Suppressor macrophage treated with lipopolysaccharide for 1 hour (primary cell): Measurements from ENCODE around the gene DAAM2.

Experiments
- DNase-seq, 3 donors: peaks; one replicate each; pipeline ENCODE4 v3.0.0-alpha.2; 2020 to 2022

The DAAM2 gene

DNA sequence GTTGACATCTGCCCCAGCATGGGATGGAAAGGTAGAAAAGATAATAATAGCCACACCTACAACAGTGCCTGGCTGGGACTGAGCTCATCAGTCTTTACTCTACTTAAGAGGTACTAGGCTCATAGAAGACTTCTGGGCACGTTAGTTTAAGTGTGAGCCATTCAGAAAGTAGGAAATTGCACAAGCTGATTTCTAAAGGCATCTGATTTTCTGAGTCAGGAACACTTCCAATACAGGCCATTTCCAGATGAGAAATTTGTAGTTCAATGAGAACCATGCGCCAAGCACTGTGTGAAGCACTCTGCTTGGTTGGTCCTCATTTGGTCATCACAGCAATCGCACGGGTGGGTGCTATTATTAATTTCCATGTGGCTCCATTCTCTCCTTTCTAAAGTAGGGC, 99.8 kb downstream of the DAAM2 start:
- DNase-seq: no peak

DNA sequence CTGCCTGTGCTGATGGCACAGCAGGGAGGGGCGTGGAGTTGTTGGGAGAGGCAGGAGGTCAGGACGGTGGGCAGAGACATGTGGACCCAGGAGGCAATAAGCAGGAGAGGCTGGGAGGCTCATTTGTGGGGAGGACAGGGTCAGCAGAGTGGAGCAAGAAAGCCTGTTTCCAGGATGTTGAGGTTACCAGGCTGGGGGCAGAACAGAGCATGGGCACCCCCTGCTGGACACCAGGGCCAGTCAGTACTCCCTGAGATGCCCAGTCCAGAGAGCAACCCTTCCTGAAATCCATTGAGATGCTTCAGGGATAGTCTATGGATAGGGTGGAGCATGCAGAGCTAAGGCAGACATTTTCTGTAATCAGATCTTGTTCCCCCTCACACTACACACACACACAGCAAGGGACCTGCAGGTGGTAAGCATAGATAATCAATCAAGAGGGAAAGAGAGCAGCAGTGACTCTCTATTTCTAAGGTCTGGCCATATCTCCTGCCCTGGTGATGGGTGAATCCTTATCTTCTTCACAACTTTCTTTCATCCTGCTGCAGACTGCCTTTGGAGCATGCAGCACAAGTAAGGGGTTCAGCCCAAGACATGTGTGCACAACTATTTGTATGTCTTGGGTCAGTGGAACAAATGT, 100.4 kb downstream of the DAAM2 start:
- peak; percentile 38 to 59 (median 48) for DNase-seq

DNA sequence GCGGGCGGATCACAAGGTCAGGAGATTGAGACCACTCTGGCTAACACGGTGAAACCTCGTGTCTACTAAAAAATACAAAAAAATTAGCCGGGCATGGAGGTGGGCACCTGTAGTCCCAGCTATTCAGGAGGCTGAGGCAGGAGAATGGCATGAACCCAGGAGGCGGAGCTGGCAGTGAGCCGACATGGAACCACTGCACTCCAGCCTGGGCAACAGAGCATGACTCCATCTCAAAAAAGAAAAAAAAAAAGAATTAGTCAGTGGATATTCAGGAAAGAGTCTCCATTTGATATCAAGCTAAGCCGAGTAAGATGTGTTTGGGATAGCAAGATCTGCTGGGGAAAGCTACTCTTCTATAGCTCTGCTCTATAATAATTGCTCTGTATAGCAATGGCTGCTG, 101.1 kb downstream of the DAAM2 start:
- no peak for DNase-seq

DNA sequence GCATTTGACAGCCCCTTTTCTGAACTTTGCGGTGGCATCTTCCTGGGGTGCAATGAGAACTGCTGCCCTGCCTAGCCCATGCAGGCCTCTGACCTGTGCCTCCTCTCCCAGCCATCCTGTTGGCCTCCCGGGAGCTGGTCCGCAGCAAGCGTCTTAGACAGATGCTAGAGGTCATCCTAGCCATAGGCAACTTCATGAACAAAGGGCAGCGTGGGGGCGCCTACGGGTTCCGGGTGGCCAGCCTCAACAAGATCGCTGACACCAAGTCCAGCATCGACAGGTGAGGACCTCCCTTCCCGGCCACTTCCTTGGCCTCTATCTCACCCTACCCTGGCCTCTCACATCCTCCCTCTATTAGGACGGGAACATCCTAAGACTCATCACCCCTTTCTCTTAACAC, 104.5 kb downstream of the DAAM2 start:
- DNase-seq: no peak

DNA sequence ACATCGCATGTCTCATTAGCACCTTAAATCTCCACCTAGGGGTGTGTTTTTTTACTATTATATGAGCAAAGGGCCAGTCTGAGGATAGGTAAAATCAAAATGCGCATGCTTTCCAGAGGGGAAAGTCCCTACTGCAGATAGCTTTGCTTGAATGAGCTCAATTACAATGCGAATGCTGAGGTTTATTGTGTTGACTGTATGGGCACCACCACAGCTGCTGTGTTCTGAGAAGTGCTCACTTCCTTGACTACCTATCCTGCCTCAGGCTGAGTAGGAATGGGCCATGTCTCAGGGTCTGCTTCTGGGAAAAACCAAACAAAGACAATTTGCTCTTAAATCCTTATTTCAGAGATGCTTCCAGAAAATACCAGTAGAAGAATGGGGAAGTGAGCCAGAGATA, 105.5 kb downstream of the DAAM2 start:
- DNase-seq: no peak

DNA sequence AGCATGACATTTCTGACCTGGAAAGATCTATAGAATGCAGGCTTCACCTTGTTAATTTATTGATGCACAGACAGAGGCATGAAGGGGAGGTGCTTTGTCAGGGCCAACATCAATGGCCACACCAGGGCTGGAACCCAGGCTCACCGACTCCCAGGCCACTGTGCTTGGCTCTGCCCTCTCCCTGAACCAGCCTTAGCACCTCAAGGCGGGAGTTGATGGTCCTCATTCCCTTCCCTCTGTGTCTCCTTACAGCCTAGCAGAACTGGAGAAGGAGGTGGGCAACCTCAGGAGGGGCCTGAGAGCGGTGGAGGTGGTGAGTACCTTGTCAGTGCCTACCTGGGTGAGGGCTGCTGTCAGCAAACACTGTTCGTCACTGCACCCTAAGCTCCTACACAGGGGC, 106.4 kb downstream of the DAAM2 start:
- no peak for DNase-seq

DNA sequence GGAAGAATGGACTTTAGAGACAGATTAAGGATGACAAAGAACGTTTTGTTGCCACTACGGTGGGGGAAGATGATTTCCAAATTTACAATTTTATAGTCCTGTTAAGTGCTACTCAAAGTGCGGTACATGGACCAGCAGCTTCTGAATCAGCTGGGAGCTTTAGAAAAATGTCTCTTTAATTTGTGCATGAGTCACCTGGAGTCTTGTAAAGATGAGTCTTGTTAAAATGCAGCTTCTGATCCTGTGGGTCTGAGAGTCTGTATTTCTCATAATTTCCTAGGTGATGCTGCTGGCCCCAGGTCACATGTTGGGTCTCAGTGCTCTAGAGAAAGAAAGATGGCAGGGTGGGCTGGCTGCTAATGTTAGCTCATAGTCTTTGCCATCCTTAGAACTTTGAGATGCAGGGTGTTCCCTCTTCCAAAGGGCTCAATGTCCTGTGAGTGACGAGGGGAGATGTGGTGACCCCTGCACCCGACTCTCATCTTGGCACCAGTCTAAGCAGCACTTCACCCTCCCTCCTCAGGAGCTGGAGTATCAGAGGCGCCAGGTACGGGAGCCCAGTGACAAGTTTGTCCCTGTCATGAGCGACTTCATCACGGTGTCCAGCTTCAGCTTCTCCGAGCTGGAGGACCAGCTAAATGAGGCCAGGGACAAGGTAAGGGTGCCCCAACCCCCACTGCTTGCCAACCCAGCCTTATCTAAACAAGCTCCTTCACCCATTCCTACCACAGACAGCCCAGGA, 107.5 kb downstream of the DAAM2 start:
- DNase-seq: no peak

DNA sequence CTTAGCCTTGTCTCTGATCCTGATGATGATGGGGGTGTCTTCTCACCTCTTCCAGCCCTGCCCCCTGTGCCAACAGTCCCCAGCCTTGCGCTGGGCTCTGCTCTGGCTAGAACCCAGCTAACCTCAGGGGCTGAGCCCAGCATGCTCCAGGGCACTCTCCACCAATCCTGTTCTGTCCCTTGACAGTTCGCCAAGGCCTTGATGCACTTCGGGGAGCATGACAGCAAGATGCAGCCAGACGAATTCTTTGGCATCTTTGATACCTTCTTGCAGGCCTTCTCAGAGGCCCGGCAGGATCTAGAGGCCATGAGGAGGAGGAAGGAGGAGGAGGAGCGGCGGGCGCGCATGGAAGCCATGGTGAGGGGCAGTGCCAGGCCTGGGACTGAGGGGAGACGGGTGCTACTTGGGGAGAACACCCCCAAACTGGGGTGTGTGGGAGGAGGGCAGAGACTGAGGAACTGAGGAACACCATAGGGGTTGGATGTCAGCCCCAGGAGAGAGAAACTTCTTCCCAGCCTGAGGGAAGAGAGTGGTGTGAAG, 109.0 kb downstream of the DAAM2 start:
- DNase-seq: no peak

DNA sequence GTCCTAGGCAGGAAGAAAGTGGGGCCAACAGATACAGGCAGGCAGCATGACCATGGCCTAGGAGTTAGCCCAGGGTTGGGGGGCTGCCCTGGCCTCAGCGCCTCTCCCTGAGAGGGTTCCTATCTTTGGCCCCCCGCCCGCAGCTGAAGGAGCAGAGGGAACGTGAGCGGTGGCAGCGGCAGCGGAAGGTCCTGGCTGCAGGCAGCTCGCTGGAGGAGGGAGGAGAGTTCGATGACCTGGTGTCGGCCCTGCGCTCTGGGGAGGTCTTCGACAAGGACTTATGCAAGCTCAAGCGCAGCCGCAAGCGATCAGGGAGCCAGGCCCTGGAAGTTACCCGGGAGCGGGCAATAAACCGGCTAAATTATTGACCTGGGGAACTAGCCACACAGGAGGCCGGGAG, 109.5 kb downstream of the DAAM2 start:
- no peak for DNase-seq

DNA sequence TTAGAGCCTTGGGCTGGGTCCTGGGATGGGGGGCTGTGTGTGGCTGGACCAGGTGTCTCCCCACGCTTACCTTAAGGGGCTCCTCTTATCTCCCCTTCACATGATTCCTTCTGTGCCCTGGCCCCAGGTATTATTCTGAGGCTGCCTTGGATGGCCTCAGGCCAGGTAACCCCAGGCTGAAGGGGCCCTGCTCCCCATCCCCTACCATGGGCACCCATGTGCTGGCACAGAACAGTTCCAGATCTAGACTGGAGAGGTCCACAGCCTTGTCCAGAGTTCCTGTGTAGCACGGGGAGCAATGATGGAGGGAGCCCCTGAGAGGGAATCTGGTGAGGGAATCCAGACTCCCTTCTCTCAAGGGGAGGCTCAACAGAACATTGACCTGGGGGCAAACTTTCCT, 110.0 kb downstream of the DAAM2 start:
- no peak for DNase-seq

DNA sequence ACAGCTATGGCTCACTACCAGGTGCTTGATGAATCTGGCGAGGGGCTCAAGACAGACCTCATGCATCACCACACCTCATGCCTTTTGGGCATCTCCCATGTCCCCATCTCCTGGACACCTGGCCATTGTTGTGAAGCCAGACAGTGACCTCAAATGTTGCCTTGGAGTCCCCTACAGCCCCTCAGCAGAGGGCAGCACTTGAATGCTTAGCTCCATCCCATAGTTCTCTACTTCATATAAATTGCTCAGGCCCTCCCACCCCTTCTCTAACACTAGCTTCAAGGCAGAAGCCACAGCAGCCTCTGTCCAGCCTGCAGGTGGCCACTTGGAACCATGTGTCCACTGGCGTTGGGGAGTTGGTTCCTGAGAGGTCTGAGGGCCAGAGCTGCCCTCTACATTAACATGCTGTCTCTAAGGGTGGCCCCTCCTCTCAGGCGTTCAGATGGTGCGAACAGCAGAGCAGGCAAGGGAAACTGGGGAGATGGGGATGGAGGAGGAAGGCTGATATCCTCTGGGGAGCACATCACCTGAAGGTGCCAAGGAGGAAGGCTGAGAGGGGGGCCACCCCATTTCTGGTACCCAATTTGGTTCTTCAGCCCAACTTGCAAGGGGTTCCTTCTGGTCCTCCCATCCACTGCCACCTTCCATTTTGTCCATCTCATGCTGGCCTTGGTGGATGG, 110.8 kb downstream of the DAAM2 start:
- DNase-seq: no peak

DNA sequence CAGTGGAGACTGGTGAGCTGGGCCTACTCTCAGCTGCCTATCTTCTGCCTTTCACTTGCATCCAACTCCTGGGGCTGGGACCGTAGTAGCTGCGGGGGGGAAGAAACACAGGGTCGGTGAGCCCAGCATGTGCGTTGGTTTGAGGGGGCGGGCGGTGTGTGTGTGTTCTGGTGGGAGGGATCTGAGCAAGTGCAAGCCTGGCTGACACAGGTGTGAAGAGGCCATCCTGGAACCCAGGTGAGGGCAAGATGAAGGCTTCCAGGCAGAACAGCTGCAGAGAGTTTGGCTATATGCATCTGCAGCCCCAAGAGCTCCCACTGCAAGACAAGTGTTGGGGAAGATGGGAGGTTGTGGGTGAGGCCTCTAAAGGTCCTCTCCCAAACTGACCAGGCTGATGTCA, 111.5 kb downstream of the DAAM2 start:
- DNase-seq: no peak

DNA sequence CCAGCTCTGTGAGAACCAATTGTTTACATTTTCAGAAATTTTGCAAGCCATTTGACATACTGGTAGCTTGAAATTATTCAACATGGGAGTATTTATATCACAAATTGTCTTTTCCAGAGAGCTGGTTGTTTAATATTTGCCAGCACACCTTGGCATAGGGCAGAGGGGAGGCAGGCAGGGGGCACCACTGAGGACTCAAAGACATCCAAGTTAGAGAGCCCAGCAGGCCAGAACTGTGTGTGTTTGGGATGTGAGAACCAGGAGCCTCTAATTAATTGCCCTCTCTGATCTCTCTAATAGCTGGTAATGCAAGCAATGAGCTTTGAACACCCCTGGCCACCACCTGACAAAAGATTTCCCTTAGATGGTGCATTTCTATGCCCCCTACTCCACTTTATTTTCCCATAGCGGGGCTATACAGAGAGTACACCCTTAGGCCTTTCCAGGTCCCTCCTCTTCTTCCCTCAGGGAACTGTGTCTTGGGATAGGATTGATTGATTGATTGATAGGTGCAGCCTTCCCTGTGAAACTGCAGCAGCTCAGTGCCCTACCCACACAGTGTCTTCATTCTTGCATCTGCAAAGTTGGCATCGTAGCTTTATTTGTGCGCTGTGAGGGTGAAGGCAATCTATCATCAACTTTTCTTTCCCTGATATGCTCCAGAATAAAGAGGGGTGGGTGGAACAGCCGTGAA, 112.9 kb downstream of the DAAM2 start:
- no peak for DNase-seq

DNA sequence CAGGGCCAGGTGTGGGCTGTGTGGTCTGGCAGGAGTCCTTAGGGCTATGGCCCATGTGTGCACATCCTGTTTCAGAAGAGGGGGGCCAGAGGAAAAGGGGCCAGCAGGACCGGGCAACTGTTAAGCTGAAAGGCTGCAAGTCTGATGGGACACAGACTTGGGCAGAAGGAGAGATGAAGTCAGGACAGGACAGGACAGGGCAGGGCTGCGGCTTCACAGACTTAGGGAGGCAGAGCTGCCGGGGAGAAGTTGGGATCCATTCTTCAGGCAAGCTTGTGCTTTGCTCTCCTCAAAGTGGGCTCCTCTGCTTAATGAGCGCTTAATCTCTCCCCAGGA, 113.4 kb downstream of the DAAM2 start:
- no peak for DNase-seq

DNA sequence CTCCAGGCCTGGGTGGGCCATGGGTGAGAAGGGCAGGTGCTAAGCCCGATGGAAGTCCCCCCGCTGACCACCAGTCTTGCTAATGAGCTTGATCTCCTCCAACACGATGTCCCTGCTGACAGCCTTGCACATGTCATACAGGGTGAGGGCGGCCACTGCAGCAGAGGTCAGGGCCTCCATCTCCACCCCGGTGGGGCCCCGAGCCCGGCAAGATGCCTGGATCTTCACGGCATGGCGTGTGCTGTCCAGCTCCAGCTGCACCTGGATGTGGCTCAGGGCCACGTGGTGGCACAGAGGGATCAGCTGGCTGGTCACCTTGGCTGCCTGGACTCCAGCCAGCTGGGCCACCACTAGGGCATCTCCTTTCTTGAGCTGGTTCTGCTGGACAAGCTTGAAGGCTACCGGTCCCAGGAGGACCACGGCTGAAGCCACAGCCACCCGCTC, 114.2 kb downstream of the DAAM2 start:
- no peak for DNase-seq

DNA sequence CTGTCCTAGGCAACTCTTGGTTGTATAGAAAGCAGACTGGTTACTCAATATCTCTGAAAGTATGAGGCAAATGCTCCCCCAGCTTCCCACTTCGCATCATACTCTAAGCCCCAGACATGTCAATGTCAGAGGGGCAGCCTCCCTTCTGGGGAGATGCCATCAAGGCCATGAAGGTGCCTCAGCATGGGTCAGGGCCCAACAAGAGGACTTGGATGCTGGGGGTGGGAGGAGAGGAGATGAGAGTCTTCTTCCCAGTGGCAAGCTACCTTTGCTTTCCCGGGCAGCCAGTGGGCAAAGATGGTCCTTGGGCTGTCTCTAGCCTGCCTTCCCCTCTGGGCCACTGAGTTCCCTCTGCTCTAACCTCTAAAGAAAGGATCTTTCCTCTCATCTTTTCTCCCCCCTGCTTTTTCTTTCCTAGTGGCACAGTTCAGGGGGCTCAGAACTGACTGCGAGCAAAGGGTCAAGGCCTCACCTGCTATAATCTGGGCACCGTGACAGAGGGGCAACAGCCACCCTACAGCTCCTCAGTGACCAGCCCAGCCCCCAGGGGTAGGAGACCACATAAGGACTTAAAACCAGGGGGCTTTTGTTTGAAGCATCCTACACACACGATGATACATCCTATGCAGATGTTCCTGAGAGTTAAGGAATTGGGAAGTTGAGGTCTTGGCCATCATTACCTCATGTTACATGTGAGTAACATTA, 115.8 kb downstream of the DAAM2 start:
- no peak for DNase-seq

DNA sequence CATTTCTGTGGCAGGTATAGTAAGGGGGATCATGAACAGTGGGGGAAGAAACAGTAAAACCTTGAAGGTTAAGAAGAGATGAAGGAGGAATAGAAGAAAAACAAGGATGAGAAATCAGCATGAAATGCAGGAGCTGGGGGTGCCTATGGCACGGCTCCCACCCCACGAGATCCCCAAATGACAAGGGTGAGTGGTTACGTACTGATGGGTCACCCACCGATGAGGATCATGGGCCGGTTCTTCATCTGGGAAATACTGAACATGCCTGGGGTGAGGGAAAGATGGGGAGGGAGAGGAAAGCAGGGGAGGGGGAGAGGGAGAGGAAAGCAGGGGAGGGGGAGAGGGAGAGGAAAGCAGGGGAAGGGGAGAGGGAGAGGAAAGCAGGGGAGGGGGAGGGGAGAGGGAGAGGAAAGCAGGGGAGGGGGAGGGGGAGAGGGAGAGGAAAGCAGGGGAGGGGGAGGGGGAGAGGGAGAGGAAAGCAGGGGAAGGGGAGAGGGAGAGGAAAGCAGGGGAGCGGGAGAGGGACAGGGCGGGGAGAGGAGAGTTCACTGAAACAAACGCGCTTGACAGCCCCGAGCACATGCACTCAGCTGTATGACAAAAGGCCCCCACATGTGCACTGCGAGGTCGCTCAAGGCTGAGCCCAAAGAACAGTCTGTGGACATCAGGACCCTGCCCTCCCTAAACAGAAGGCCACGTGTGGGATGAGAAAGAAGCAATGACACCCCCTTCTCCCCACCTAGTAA, 116.8 kb downstream of the DAAM2 start:
- DNase-seq: no peak

DNA sequence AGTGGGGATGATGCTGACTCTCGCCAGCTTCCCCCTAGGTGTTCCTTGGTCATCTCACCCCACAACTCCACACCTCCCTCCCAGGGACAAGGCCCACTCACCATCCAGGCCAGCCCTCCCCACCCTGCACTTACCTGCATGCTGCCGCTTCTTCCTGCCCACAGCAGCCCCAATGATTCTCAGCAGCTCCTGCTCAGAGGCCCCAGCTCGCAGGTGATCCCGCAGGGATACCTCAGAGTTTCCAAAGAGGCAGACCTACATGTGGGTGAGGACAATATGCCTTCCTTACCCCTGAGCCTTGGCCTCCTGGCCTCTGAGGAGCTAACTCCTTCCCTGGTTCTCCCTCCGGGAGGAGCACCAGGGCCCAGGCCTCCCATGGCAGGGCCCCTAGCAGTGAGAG, 117.5 kb downstream of the DAAM2 start:
- DNase-seq: no peak

DNA sequence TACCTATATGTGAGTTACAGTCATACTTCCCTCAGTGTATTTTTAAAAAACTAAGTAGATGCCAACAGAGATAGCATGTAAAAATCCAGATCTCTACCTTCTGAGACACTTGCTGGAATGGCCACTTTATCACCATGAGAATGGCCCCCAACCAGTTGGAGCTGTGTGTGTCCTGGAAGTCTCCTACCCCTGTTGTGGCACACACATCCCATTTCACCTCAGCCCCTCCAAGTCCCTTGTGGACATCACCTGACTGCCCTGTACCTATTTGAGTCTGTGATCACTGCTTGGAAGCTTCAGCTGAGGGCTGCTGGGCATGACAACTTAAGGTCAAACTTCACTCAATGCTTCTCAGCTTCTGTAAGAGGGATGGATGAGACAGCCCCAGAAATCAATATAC, 118.0 kb downstream of the DAAM2 start:
- DNase-seq: no peak

DNA sequence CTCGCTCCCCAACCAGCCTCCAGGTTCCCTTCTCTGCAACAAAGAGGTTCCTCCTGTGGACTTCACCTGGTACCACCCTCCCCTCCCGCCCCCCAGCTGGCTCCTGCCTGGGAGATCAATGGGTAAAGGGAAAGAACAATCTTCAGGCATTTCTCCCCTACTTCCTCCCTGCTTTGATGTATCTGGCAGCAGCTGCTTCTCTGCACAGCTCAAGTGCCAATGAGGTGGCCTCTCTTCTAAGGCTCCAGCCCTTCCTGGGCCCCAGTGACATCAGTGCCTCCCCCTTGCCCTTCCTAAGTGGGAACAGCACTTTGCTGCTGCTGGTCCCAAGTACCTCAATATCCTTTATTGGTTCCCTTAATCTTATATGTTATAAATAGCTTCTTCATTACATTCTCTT, 118.6 kb downstream of the DAAM2 start:
- DNase-seq: no peak

DNA sequence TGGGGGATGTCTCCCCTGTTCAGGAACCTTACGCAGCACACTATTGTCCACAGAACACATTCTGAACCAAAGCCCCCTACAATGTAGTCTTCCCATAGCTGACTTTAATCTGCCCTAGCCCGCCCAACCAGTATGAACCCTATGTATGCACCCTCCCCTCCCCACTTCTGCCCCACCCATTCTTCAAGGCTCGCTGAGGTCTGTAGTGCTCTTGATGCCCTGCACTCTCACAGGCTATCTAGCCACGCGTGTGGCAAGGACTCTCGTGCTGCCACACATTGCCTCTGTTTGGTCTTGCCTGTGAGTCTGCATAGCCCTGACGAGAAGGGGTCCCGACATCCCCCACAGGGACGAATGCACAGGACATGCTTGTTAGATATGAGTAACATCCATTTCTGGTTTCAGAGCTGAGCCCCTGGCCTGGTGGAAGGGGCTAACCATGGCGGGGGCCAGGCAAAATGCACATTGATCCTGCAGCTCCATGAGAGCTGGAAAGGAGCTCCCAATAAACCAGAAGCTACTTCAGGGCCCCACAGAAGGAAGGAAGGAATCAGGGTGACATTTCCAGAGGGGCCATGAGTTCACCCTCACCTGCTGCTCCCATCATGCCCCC, 119.4 kb downstream of the DAAM2 start:
- no peak for DNase-seq

DNA sequence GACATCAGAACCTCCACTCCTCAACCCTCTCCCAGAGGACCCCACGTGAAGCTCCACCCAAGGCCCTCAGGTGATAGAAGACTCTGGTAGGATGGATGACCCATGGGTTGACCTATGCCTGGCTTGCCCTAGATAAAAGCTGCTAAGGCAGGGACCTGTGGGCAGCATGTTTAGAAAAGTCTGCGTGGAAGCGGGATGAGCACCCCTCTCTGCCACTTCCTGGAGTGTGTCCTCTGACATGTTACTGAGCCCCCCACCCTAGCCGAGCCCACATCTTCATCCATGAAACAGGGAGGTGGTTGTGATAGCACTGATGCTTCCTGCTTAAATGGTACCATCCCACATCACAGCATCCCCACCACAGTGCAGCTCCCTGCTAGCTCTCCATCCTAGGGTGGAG, 120.3 kb downstream of the DAAM2 start:
- no peak for DNase-seq
